Omental fat pad (tissue), 4 donors: ENCODE results near the gene DOK5. TPM values are rescaled to one million over a fixed set of nuclear protein-coding genes. Genes with fewer than 3 reads are reported as not detected.

Source experiments
- ATAC-seq: fragments of 150-250 bp; one replicate; pipeline ENCODE4 v1.9.1; 2016; ENCODE audit warnings: mild to moderate bottlenecking, moderate library complexity; ENCODE audit not compliant: low FRiP score
- DNase-seq: peaks from one replicate; pipeline ENCODE4 v3.0.0-alpha.2; 2019; ENCODE audit warnings: low spot score
- total RNA-seq, 4 donors: library from RNA; depleted of rRNA; stranded (reverse); fragments of >200 nt; gene quantifications; one replicate each; pipeline ENCODE4 v1.1.0, GENCODE V29; 2016
- TF ChIP-seq, protein P1 (sequence below), 3 donors: fragments of 450-650 bp; IDR thresholded peaks; one replicate each; pipeline ENCODE4 v1.5.1; 2016 to 2017; ENCODE audit warnings: antibody characterized with exemption in 3 of 3, mild to moderate bottlenecking in 3 of 3, moderate library complexity in 2 of 3

The DOK5 gene
- total RNA-seq, 4 donors from 2014 or later, result 1.9 to 10.2 (median 2.1) TPM

DNA sequence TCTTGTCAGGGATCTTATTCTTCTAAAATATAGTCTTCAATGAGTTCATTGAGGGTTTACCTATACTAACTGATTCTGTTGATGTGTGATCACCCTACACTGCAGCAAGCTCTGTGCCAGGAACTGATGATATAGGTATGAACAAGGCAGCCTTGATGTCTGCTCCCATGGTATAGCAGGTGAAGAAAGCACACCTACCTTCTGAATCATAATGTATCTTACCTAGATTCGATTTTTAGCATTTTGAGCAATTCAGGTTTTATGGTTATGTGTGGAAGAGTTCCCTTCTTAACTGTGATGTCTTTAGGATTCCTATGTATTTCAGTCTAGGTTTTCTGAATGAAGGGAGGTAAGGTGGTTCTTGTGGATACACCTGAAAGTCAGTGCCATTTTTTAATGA, 223.0 kb downstream of the DOK5 start:
- DNase-seq (no peak), ATAC-seq (no peak)
- TF ChIP-seq, protein P1, sequence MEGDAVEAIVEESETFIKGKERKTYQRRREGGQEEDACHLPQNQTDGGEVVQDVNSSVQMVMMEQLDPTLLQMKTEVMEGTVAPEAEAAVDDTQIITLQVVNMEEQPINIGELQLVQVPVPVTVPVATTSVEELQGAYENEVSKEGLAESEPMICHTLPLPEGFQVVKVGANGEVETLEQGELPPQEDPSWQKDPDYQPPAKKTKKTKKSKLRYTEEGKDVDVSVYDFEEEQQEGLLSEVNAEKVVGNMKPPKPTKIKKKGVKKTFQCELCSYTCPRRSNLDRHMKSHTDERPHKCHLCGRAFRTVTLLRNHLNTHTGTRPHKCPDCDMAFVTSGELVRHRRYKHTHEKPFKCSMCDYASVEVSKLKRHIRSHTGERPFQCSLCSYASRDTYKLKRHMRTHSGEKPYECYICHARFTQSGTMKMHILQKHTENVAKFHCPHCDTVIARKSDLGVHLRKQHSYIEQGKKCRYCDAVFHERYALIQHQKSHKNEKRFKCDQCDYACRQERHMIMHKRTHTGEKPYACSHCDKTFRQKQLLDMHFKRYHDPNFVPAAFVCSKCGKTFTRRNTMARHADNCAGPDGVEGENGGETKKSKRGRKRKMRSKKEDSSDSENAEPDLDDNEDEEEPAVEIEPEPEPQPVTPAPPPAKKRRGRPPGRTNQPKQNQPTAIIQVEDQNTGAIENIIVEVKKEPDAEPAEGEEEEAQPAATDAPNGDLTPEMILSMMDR (IDR thresholded peaks at IDR 0.05), result no peak
